Activated CD4-positive, alpha-beta T cell treated with anti-CD3 and anti-CD28 coated beads, Interleukin-2, amount 50 U/mL, for 24 hours (primary cell): ENCODE results near the gene ASB12.

Experiments
- DNase-seq, 2 donors: peaks; one replicate each; pipeline ENCODE4 v3.0.0-alpha.2; 2020; ENCODE audit warnings: low read depth in 1 of 2, low spot score in 1 of 2

The ASB12 gene

GRCh38 chrX:64187762-64188150, 42.7 kb downstream of the ASB12 start:
- DNase-seq = no peak

- no peak for DNase-seq
Measured at GRCh38 chrX:64186974-64187761, 43.2 kb downstream of the ASB12 start.

- DNase-seq = no peak
Measured at GRCh38 chrX:64184396-64184795, 46.0 kb downstream of the ASB12 start.

- no peak for DNase-seq
Measured at GRCh38 chrX:64182208-64182607, 48.2 kb downstream of the ASB12 start.

GRCh38 chrX:64176876-64177275, 53.5 kb downstream of the ASB12 start:
- no peak for DNase-seq
